Caco-2 (cell line): Measurements from ENCODE around the gene PPARD. TPM values are rescaled to one million over a fixed set of nuclear protein-coding genes. Genes with fewer than 3 reads are reported as not detected.

Experiments used
- BruUV-seq: library from RNA; stranded (reverse); fragments of 400-500 nt; replicated peaks from 2 replicates; lab custom pipeline; 2021; lab: Mats Ljungman, UMichigan
- CTCF ChIA-PET: fragments of 300-600 bp; sonication (Branson Sonifier 250); formaldehyde crosslinking; loops from one replicate; lab custom pipeline; 2022; ENCODE audit warnings: antibody characterized with exemption; lab: Charles Lee
- POLR2A ChIA-PET: fragments of 300-600 bp; sonication (Branson Sonifier 250); formaldehyde crosslinking; loops from one replicate; lab custom pipeline; 2022; ENCODE audit warnings: antibody characterized with exemption; lab: Charles Lee
- DNase-seq, 2 experiments: peaks; one replicate each; pipeline versions ENCODE4 v3.0.0 to v3.0.0-alpha.2; 2020 to 2022
- H3K27me3 ChIP-seq: replicated peaks from 2 replicates; pipeline ENCODE4 v1.6.0; 2011; ENCODE audit warnings: low read length; ENCODE audit not compliant: control insufficient read depth, insufficient read depth
- H3K36me3 ChIP-seq: 2 replicates; pipeline ENCODE4 v1.5.1; 2011; ENCODE audit warnings: low read length; ENCODE audit not compliant: control insufficient read depth, insufficient read depth
- H3K4me1 ChIP-seq: fragments of 250-450 bp; sonication (Bioruptor Pico); 2 replicates; pipeline ENCODE4 v1.5.1; 2020; ENCODE audit warnings: mild to moderate bottlenecking
- H3K4me3 ChIP-seq: 2 replicates; pipeline ENCODE4 v1.5.1; 2011; ENCODE audit warnings: low read depth, mild to moderate bottlenecking, control low read depth, low read length
- H3K9me3 ChIP-seq: fragments of 250-450 bp; sonication (Bioruptor Pico); 2 replicates; pipeline ENCODE4 v1.5.1; 2020; ENCODE audit warnings: mild to moderate bottlenecking, moderate library complexity
- H3K27ac Mint-ChIP-seq: one replicate; pipeline ENCODE4 v1.8.0; 2022; ENCODE audit warnings: mixed read lengths; ENCODE audit not compliant: unreplicated experiment
- H3K27me3 Mint-ChIP-seq: one replicate; pipeline ENCODE4 v1.8.0; 2022; ENCODE audit warnings: mixed read lengths; ENCODE audit not compliant: insufficient read depth, unreplicated experiment
- H3K36me3 Mint-ChIP-seq: one replicate; pipeline ENCODE4 v1.8.0; 2022; ENCODE audit warnings: mild to moderate bottlenecking, mixed read lengths; ENCODE audit not compliant: insufficient read depth, unreplicated experiment
- H3K4me1 Mint-ChIP-seq: one replicate; pipeline ENCODE4 v1.8.0; 2022; ENCODE audit warnings: low read depth, mixed read lengths; ENCODE audit not compliant: unreplicated experiment
- H3K4me3 Mint-ChIP-seq: one replicate; pipeline ENCODE4 v1.8.0; 2022; ENCODE audit warnings: mild to moderate bottlenecking, moderate library complexity, mixed read lengths; ENCODE audit not compliant: unreplicated experiment
- H3K9me3 Mint-ChIP-seq: one replicate; pipeline ENCODE4 v1.8.0; 2022; ENCODE audit warnings: mixed read lengths; ENCODE audit not compliant: unreplicated experiment
- intact Hi-C: fragments of 100-400 bp; cut with micrococcal nuclease; formaldehyde crosslinking; loops from one replicate; pipeline ENCODE4 v1.10.0; 2022; ENCODE audit not compliant: unreplicated experiment
- total RNA-seq: library from RNA; stranded (reverse); gene quantifications from 2 replicates; pipeline ENCODE4 v1.2.3, GENCODE V29; 2022
- TF ChIP-seq, protein P1 (sequence below), 2 experiments: fragments of 200-600 bp in 1 of 2; IDR thresholded peaks; 1 replicate in 1 of 2; 2 replicates in 1 of 2; pipeline versions ENCODE4 v1.5.1 to v1.8.0; 2011 to 2022; ENCODE audit warnings: antibody characterized with exemption in 1 of 2, control low read depth in 1 of 2, inconsistent platforms in 1 of 2, low read depth in 1 of 2, low read length in 1 of 2, mild to moderate bottlenecking in 1 of 2, moderate library complexity in 1 of 2; ENCODE audit not compliant: insufficient read depth in 1 of 2, severe bottlenecking in 1 of 2, unreplicated experiment in 1 of 2

The PPARD gene
- total RNA-seq, 1 experiment from 2014 or later, result 11.3 TPM

DNA sequence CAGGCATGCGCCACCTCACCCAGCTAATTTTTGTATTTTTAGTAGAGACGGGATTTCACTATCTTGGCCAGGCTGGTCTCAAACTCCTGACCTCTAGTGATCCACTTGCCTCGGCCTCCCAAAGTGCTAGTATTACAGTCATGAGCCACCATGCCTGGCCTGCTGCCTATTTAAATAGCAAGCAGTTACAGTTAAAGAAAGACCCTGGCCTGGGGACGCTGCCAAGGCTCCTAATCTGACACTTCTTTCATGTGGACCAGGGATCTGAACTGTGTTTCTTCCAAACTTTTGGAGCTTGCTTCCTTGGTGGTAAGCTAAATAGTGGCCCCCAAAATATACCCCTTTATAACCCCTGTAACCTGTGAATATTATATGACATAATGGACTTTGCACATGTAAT is 15.3 kb downstream of the PPARD start:
- Histone ChIP-seq H3K36me3 (no peaks in the 10 kb centered on the region), H3K9me3 (no peaks in the 10 kb centered on the region), H3K4me1 (peaks cover 12% of the 10 kb centered on the region; the same call in 1 of the 2 replicates), H3K4me3 (no peak overlapping the region), H3K27me3 (no peaks in the 10 kb centered on the region)
- H3K27me3 Mint-ChIP-seq, result no peaks in the 10 kb centered on the region
- peaks cover 14% of the 10 kb centered on the region for H3K36me3 Mint-ChIP-seq
- no TSS peak for BruUV-seq
- no peaks in the 10 kb centered on the region for H3K9me3 Mint-ChIP-seq
- no peak overlapping the region for H3K27ac Mint-ChIP-seq
- no peak for DNase-seq
- TF ChIP-seq, protein P1, sequence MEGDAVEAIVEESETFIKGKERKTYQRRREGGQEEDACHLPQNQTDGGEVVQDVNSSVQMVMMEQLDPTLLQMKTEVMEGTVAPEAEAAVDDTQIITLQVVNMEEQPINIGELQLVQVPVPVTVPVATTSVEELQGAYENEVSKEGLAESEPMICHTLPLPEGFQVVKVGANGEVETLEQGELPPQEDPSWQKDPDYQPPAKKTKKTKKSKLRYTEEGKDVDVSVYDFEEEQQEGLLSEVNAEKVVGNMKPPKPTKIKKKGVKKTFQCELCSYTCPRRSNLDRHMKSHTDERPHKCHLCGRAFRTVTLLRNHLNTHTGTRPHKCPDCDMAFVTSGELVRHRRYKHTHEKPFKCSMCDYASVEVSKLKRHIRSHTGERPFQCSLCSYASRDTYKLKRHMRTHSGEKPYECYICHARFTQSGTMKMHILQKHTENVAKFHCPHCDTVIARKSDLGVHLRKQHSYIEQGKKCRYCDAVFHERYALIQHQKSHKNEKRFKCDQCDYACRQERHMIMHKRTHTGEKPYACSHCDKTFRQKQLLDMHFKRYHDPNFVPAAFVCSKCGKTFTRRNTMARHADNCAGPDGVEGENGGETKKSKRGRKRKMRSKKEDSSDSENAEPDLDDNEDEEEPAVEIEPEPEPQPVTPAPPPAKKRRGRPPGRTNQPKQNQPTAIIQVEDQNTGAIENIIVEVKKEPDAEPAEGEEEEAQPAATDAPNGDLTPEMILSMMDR (IDR thresholded peaks at IDR 0.05; ENCODE audit: insufficient read depth in 1 of 2, low read depth in 1 of 2, low read length in 1 of 2, severe bottlenecking in 1 of 2, unreplicated experiment in 1 of 2), result no peak
- intact Hi-C loops, result no loop called here
- CTCF ChIA-PET, result interaction anchor here (0.7 kb wide), 1 partner anchor 108 kb away, joined by 4 read pairs; no protein-coding TSS in a partner anchor
- no peak overlapping the region for H3K4me3 Mint-ChIP-seq
- POLR2A ChIA-PET, result no interaction called here
- H3K4me1 Mint-ChIP-seq, result peaks cover 8% of the 10 kb centered on the region

DNA sequence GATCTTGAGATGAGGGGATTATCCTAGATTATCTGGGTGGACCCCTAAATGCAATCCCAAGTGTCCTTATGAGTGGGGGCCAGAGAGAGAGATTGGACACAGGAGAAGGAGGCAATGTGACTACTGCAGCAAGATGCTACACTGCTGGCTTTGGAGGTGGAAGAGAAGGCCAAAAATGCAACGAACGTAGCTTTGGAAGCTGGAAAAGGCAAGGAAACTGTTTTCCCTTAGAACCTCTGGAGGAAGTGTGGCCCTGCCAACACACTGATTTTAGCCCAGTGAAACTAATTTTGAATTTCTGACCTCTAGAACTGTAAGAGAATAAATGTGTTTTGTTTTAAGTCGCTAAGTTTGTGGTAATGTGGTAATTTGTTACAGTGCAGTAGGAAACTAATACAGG is 15.7 kb downstream of the PPARD start:
- Mint-ChIP-seq H3K4me3 (no peak overlapping the region), H3K36me3 (peaks cover 13% of the 10 kb centered on the region), H3K27me3 (no peaks in the 10 kb centered on the region), H3K4me1 (peaks cover 8% of the 10 kb centered on the region), H3K9me3 (no peaks in the 10 kb centered on the region), H3K27ac (no peak overlapping the region)
- H3K9me3 ChIP-seq, result no peaks in the 10 kb centered on the region
- H3K27me3 ChIP-seq, result no peaks in the 10 kb centered on the region
- intact Hi-C loops, result no loop called here
- peaks cover 12% of the 10 kb centered on the region; the same call in 1 of the 2 replicates for H3K4me1 ChIP-seq
- CTCF ChIA-PET, result interaction anchor here (0.7 kb wide), 1 partner anchor 107 kb away, joined by 4 read pairs; no protein-coding TSS in a partner anchor
- no peak overlapping the region for H3K4me3 ChIP-seq
- POLR2A ChIA-PET, result no interaction called here
- no TSS peak for BruUV-seq
- no peak for DNase-seq
- H3K36me3 ChIP-seq, result no peaks in the 10 kb centered on the region
- TF ChIP-seq, protein P1 (IDR thresholded peaks at IDR 0.05; ENCODE audit: insufficient read depth in 1 of 2, low read depth in 1 of 2, low read length in 1 of 2, severe bottlenecking in 1 of 2, unreplicated experiment in 1 of 2), result no peak

DNA sequence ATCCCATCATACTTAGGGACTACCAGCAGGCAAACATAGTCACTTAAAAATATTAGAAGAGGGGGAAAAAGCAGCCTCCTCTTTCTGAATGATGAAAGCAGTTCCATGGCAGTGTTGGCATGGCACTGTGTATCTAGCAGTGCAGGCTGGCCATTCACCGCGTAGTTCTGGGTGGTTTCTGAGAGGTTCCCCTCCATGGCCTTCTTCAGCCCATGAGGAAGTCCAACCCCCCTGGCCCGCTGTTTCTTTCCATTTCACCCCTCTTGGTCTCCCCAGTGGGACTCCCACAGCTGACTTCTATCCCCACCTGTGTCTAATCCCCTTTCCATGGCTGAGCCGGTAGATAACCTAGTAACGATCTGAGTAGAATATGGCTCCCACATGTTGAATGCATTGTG is 17.0 kb downstream of the PPARD start:
- Histone ChIP-seq H3K27me3 (no peaks in the 10 kb centered on the region), H3K4me1 (peaks cover 12% of the 10 kb centered on the region; the same call in 1 of the 2 replicates), H3K4me3 (no peak overlapping the region), H3K36me3 (no peaks in the 10 kb centered on the region), H3K9me3 (no peaks in the 10 kb centered on the region)
- Mint-ChIP-seq H3K27ac (no peak overlapping the region), H3K4me1 (peaks cover 8% of the 10 kb centered on the region), H3K9me3 (no peaks in the 10 kb centered on the region), H3K4me3 (no peak overlapping the region), H3K36me3 (peaks cover 6% of the 10 kb centered on the region), H3K27me3 (no peaks in the 10 kb centered on the region)
- BruUV-seq, result no TSS peak
- intact Hi-C loops, result no loop called here
- ChIA-PET CTCF (no interaction called here), POLR2A (no interaction called here)
- no peak for DNase-seq
- TF ChIP-seq, protein P1 (IDR thresholded peaks at IDR 0.05; ENCODE audit: insufficient read depth in 1 of 2, low read depth in 1 of 2, low read length in 1 of 2, severe bottlenecking in 1 of 2, unreplicated experiment in 1 of 2), result no peak
